Activated effector memory CD4-positive, alpha-beta T cell treated with Interleukin-2 at 50 U/mL for 16 hours (primary cell): ENCODE measurements around the gene C6orf136.
A peak's percentile ranks its signal among the peaks of the same experiment; 100 is the strongest.

Experiments
- DNase-seq: peaks from one replicate; pipeline ENCODE4 v3.0.0-alpha.2; 2020

Gene C6orf136

GRCh38 chr6:30687659-30688431 is 40.9 kb downstream of the C6orf136 start:
- DNase-seq = no peak

- no peak for DNase-seq
Measured at GRCh38 chr6:30688569-30688968, 41.6 kb downstream of the C6orf136 start.

GRCh38 chr6:30689022-30689865 is 42.3 kb downstream of the C6orf136 start:
- no peak for DNase-seq

GRCh38 chr6:30689985-30690384 is 43.1 kb downstream of the C6orf136 start:
- no peak for DNase-seq

- peak; percentile 58 for DNase-seq
Measured at GRCh38 chr6:30690403-30691207, 43.7 kb downstream of the C6orf136 start, which contains the start of gene NRM. NRM (minus strand) TSS chr6:30690984; CDS start chr6:30690974, 10 bp downstream.

- no peak for DNase-seq
Measured at GRCh38 chr6:30691208-30691847, 44.4 kb downstream of the C6orf136 start.

- no peak for DNase-seq
Measured at GRCh38 chr6:30696432-30696831, 49.5 kb downstream of the C6orf136 start.

GRCh38 chr6:30700340-30700739 is 53.4 kb downstream of the C6orf136 start:
- no peak for DNase-seq
